Activated naive CD8-positive, alpha-beta T cell treated with anti-CD3 and anti-CD28 coated beads, Interleukin-2, amount 50 U/mL, for 24 hours (primary cell): Measurements from ENCODE around the gene GPR153.

Source experiments
- ATAC-seq: fragments of 150-1000 bp; cut with Tn5 transposase; one replicate; pipeline ENCODE4 v1.10.0; 2021
- DNase-seq: peaks from one replicate; pipeline ENCODE4 v3.0.0; 2021
- H3K27ac Mint-ChIP-seq: one replicate; pipeline ENCODE4 v1.8.0; 2021; ENCODE audit warnings: mild to moderate bottlenecking, mixed read lengths
- H3K27me3 Mint-ChIP-seq: one replicate; pipeline ENCODE4 v1.8.0; 2021; ENCODE audit warnings: mixed read lengths
- H3K36me3 Mint-ChIP-seq: one replicate; pipeline ENCODE4 v1.8.0; 2021; ENCODE audit warnings: low read depth, mixed read lengths
- H3K4me1 Mint-ChIP-seq: one replicate; pipeline ENCODE4 v1.8.0; 2021; ENCODE audit warnings: mixed read lengths
- H3K4me3 Mint-ChIP-seq: one replicate; pipeline ENCODE4 v1.8.0; 2021; ENCODE audit warnings: mild to moderate bottlenecking, moderate library complexity, mixed read lengths
- H3K9me3 Mint-ChIP-seq: one replicate; pipeline ENCODE4 v1.8.0; 2021; ENCODE audit warnings: mixed read lengths

GPR153 gene

GRCh38 chr1:6268415-6268814 is 7.5 kb upstream of the GPR153 start:
- DNase-seq (no peak), ATAC-seq (no peak)
- no peaks in the 10 kb centered on the region for H3K4me1 Mint-ChIP-seq
- H3K9me3 Mint-ChIP-seq, result no peaks in the 10 kb centered on the region
- peaks cover 1% of the 10 kb centered on the region for H3K27me3 Mint-ChIP-seq
- H3K27ac Mint-ChIP-seq, result no peak overlapping the region
- H3K36me3 Mint-ChIP-seq, result no peaks in the 10 kb centered on the region
- no peak overlapping the region for H3K4me3 Mint-ChIP-seq

DNA sequence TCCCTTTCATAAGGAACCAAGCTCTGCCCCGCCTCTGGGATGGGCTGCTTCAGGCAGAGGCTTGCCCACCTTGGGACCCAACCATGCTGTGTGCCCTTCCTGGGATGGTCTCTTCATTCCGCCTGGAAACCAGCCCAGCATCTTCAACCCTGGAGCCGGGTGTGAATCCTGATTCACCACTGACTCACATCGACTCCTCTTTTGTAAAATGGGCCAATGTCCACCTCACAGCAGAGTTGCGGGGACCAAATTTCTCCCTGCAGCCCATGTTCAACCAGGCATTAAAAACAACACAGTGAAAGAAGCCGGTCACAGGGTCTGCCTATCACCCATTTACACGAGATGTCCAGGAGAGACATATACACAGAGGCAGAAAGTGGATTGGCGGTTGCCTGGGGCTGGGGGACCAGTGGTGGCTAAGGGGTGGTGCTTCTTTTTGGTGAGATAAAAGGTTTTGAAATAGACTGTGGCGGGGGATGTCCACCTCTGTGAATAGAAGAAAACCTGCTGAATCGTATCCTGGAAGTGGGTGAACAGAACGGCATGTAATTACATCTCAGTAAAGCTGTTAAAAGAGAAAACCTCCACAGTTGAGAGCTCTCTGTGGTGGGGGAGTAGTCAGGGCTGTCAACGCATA is 6.9 kb upstream of the GPR153 start:
- ATAC-seq (no peak), DNase-seq (no peak)
- Mint-ChIP-seq H3K36me3 (no peaks in the 10 kb centered on the region), H3K4me3 (no peak overlapping the region), H3K27ac (no peak overlapping the region), H3K27me3 (peaks cover 3% of the 10 kb centered on the region), H3K4me1 (no peaks in the 10 kb centered on the region), H3K9me3 (no peaks in the 10 kb centered on the region)

- no peaks in the 10 kb centered on the region for H3K9me3 Mint-ChIP-seq
- no peaks in the 10 kb centered on the region for H3K36me3 Mint-ChIP-seq
Measured at GRCh38 chr1:6266641-6267040, 5.7 kb upstream of the GPR153 start.

GRCh38 chr1:6265151-6265550 is 4.3 kb upstream of the GPR153 start:
- ATAC-seq (no peak), DNase-seq (no peak)
- Mint-ChIP-seq H3K36me3 (no peaks in the 10 kb centered on the region), H3K27ac (no peak overlapping the region), H3K4me3 (no peak overlapping the region), H3K4me1 (no peaks in the 10 kb centered on the region), H3K27me3 (peaks cover 11% of the 10 kb centered on the region), H3K9me3 (no peaks in the 10 kb centered on the region)

More at GRCh38 chr1:6266641-6267040, 5.7 kb upstream of the GPR153 start:
- no peak for ATAC-seq
- Mint-ChIP-seq H3K27ac (no peak overlapping the region), H3K4me3 (no peak overlapping the region), H3K27me3 (peaks cover 8% of the 10 kb centered on the region), H3K4me1 (no peaks in the 10 kb centered on the region)
- no peak for DNase-seq

DNA sequence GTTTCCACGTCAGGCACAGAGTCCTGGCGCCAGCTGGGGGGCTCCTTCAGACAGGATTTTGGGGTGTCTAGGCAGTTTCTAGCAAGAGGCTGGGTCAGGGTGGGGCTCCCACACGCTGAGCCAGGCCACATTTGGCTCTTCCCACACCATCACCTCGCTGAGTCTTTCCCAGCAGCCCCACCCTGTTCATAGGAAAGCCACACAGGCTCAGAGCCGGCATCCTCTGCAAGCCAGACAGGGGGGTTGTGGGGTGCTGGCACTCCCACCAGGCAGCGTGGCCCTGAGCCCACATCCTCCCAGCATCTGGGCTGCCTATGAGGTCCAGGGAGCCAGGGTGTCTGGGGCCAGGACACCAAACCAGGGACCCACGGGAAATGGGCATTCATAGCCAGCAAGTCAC is 2.8 kb upstream of the GPR153 start:
- Mint-ChIP-seq H3K4me3 (no peak overlapping the region), H3K36me3 (no peaks in the 10 kb centered on the region), H3K27ac (no peak overlapping the region), H3K9me3 (no peaks in the 10 kb centered on the region), H3K27me3 (peaks cover 18% of the 10 kb centered on the region), H3K4me1 (peaks cover 5% of the 10 kb centered on the region)
- DNase-seq (no peak), ATAC-seq (no peak)

DNA sequence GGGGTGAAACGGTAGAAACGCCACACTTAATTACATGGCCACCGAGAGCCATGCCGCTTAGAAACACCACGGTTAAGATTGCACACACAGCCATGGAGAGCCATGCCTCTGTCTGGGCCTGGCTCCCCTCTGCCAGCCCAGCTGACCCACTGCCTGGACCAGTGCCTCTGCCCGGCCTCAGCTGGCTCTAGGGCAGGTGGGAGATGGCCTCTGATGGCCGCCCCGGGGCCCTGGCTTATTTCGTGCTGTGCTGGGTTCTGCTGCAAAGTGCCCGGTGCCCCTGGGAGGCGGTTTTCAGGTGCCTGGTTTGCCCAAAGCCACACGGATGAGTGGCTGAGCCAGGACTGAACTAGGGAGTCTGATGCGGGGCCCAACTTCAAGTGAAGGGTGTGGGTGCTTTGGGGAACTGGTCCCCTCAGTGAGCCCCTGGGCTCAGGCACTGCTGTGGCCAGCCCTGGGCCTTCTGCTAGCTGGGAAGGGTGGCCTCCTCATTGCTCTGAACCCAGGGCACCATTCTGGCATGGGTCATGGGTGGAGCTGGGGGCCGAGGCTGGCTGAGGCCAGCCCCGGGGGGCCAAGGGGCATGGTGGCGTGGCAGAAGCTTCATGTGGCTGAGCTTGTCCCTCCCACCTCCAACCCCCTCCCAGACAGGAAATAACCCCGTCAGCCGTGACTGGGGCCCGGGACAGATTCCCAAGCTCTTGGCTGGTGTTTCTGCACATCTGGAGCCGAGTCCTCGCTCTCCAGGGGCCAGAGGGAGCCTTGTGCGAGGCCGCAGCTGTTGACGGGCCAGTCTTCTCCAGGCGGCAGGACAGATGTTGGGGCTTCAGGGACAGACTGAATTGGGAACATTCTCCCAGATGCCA is 1.9 kb upstream of the GPR153 start:
- Mint-ChIP-seq H3K4me3 (no peak overlapping the region), H3K27me3 (peaks cover 18% of the 10 kb centered on the region), H3K36me3 (no peaks in the 10 kb centered on the region), H3K4me1 (peaks cover 5% of the 10 kb centered on the region), H3K9me3 (no peaks in the 10 kb centered on the region), H3K27ac (no peak overlapping the region)
- ATAC-seq (no peak), DNase-seq (no peak)

GRCh38 chr1:6261615-6261995 is 707 bp upstream of the GPR153 start:
- Mint-ChIP-seq H3K27me3 (peaks cover 18% of the 10 kb centered on the region), H3K4me3 (peak overlapping the region; percentile 51), H3K27ac (no peak overlapping the region), H3K36me3 (no peaks in the 10 kb centered on the region), H3K9me3 (no peaks in the 10 kb centered on the region), H3K4me1 (peaks cover 5% of the 10 kb centered on the region)
- DNase-seq, result no peak
- ATAC-seq, result no peak

- no peak for DNase-seq
- Mint-ChIP-seq H3K4me1 (peaks cover 5% of the 10 kb centered on the region), H3K9me3 (no peaks in the 10 kb centered on the region)
Measured at GRCh38 chr1:6260433-6260934, 414 bp downstream of the GPR153 start.

GRCh38 chr1:6259491-6260362 is 1.2 kb downstream of the GPR153 start:
- peak; percentile 77 for DNase-seq
- Mint-ChIP-seq H3K27me3 (peaks cover 18% of the 10 kb centered on the region), H3K36me3 (no peaks in the 10 kb centered on the region), H3K4me3 (peak overlapping the region; percentile 29), H3K27ac (no peak overlapping the region), H3K4me1 (peaks cover 5% of the 10 kb centered on the region), H3K9me3 (no peaks in the 10 kb centered on the region)
- peak; percentile 37 for ATAC-seq

More at GRCh38 chr1:6260433-6260934, 414 bp downstream of the GPR153 start:
- Mint-ChIP-seq H3K27ac (no peak overlapping the region), H3K36me3 (no peaks in the 10 kb centered on the region), H3K4me3 (no peak overlapping the region), H3K27me3 (peaks cover 18% of the 10 kb centered on the region)
- peak; percentile 11 for ATAC-seq

DNA sequence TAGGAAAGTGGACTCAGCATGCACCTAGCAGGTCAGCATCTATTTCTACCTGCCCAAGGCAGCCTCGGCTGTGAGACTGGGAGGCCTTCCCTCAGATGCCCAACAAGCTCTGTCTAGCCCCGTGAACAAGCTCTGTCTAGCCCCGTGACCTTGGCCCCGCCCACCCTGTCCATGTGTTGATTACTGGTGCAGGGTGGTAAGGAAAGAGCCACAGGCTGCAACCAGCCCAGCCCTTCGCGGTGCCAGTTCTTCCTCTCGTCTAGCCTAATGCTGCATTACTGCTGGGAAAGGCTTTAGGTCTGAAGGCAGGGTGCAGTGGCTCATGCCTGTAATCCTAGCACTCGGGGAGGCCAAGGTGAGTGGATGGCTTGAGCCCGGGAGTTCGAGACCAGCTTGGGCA is 2.2 kb downstream of the GPR153 start:
- Mint-ChIP-seq H3K27ac (no peak overlapping the region), H3K9me3 (no peaks in the 10 kb centered on the region), H3K4me3 (no peak overlapping the region), H3K27me3 (peaks cover 18% of the 10 kb centered on the region), H3K4me1 (peaks cover 5% of the 10 kb centered on the region), H3K36me3 (no peaks in the 10 kb centered on the region)
- DNase-seq (no peak), ATAC-seq (no peak)

DNA sequence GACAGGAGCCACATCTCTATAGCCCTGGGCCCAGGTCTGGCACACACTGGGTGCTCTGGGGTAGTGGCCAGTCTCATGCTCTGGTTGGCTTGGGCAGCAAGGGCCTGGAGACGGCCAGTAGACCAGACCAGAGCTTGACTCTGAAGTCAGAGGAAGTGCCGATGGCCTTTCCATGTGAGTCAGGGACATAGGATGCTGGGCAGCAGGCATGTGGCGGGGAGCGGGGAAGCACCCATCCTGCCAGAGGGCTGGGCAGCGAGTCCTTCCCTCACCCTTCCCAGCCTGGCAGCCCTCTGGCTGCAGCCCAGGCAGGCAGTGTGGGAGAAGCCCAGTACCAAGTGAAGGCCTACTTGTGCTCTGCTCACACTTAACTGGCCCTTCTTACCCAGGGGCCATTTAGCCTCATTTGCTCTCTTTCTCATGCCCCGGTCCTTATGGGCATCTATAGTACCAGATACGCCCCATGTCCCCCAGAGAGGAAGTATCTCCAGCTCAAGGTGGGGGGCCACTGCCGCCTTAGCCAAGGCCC is 3.3 kb downstream of the GPR153 start:
- H3K4me3 Mint-ChIP-seq, result no peak overlapping the region
- peaks cover 5% of the 10 kb centered on the region for H3K4me1 Mint-ChIP-seq
- no peak for DNase-seq
- H3K36me3 Mint-ChIP-seq, result no peaks in the 10 kb centered on the region
- no peak for ATAC-seq
- H3K27me3 Mint-ChIP-seq, result peaks cover 15% of the 10 kb centered on the region
- H3K27ac Mint-ChIP-seq, result no peak overlapping the region
- no peaks in the 10 kb centered on the region for H3K9me3 Mint-ChIP-seq

GRCh38 chr1:6256645-6257044 is 4.3 kb downstream of the GPR153 start:
- Mint-ChIP-seq H3K4me1 (peaks cover 5% of the 10 kb centered on the region), H3K27ac (no peak overlapping the region), H3K4me3 (no peak overlapping the region), H3K36me3 (no peaks in the 10 kb centered on the region), H3K27me3 (peaks cover 10% of the 10 kb centered on the region), H3K9me3 (no peaks in the 10 kb centered on the region)
- ATAC-seq, result no peak
- no peak for DNase-seq

DNA sequence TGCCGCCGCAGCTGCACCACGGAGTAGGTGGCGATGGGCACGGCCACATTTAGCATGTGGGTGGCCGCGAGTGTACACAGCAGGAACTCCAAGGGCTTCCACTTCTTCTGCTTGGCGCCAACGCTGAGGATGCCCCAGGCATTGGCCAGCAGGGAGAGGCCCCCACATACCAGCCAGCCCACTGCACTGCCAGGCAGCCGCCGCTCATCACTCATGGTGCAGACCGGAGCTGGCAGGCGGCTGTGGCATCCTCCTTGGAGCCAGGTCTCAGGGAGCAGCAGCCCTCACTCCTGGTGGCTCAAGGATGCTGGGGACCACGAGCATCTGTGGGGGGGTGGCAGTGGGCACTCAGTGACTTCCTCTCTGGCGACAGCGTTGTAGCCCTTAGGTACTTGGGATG is 6.2 kb downstream of the GPR153 start:
- DNase-seq (no peak), ATAC-seq (no peak)
- H3K27ac Mint-ChIP-seq, result no peak overlapping the region
- H3K4me1 Mint-ChIP-seq, result peaks cover 3% of the 10 kb centered on the region
- H3K36me3 Mint-ChIP-seq, result no peaks in the 10 kb centered on the region
- no peak overlapping the region for H3K4me3 Mint-ChIP-seq
- H3K27me3 Mint-ChIP-seq, result peaks cover 15% of the 10 kb centered on the region
- no peaks in the 10 kb centered on the region for H3K9me3 Mint-ChIP-seq

DNA sequence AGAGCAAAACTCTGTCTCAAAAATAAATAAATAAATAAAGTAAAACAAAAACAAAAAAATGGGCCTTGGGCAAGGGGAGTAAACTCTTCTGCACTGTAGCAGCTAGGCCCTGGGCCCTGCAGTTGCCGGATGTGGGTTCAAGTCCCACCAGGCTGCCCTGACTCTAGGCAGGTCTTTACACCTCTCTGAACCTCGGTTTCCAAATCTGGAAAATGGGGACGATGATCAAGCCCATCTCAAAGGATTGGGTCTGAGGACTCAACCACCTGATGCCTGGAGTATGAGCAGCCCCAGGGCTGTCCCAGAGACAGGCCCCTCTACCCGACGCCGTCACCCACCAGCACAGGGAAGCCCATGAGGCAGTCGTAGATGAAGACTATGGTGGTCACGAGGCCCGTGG is 7.5 kb downstream of the GPR153 start:
- no peak overlapping the region for H3K27ac Mint-ChIP-seq
- H3K27me3 Mint-ChIP-seq, result peaks cover 14% of the 10 kb centered on the region
- no peak overlapping the region for H3K4me3 Mint-ChIP-seq
- DNase-seq, result no peak
- ATAC-seq, result no peak
- H3K9me3 Mint-ChIP-seq, result no peaks in the 10 kb centered on the region
- H3K36me3 Mint-ChIP-seq, result no peaks in the 10 kb centered on the region
- no peaks in the 10 kb centered on the region for H3K4me1 Mint-ChIP-seq
